ENCODE results near the gene CCND3.

The CCND3 gene

DNA sequence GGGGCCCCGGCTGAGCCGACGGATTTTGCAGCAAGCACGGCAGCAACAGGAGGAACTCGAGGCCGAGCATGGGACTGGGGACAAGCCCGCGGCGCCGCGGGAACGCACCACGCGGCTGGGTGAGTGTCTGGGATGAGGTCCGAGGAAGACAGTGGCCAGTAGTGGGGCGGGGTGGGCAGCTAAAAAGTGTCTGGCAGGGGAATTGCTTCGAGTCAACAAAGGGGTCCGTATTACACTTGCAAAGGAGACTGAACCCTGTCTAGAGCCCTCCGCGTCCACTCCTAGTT lies 20.0 kb downstream of the CCND3 start:
- DNase-seq (ENCODE audit: low read depth in 2 of 2) = no peak

DNA sequence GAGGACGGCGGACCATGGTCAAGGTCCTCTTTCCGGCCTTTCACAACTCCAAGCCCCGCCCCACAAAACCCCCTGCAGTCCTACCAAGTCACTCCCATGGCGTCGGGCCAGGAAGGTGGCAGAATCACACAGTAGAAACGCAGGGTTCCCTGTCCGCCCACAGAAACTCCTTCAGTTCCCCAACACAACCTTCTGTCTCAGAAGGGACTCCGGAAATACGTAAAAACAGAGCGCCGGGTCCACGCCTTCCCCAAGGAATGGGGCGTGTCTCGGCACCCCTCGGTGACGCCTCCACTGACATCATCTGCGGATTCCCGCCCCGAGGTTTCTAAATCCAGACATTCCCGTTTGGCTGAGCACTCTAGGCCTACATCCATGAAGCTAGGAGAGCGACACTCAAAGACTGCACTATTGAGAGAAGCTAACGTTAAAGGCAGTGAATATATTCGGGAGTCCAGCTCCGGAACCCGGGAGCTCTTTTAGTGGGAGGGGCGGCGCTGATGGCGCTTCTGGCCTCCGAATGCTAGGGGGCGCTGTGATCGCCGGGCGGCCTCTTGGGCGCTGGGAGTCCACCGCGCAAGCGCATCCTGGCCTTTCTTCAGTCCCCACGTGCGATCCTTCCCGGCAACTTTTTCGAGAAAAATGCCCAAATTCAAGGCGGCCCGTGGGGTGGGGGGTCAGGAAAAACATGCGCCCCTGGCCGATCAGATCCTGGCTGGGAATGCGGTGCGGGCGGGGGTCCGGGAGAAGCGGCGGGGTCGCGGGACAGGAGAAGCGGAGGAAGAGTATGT lies 20.5 kb downstream of the CCND3 start, which contains the start of the genes BYSL and MED20:
Gene BYSL (plus strand): TSS at position 579 of the 791 bp plus-strand sequence. CDS start 64 bp downstream, at position 643.
Gene MED20 (minus strand): TSS at position 219 of the 791 bp plus-strand sequence. CDS start 121 bp downstream, at position 98.
- peak; percentile 85 for DNase-seq (ENCODE audit: low read depth in 2 of 2)

DNA sequence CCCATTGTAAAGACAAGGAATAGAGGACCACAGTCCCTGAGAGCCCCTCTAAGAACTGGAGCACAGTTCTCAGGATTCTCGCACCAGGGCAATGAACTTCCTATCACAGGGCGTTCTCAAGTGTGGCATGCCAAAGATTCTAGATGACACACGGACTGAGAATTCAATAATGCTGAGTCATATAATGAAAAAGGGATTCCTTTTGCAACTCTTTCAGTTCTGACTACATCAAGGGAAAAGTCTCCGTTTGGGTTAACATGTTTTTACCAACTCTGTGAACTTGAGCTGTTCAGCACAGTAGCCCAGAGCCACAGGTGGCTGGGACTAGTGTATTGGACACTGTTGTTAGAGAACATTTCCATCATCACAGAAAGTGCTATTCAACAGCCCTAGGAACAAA lies 24.1 kb downstream of the CCND3 start:
- DNase-seq (ENCODE audit: low read depth in 2 of 2) = no peak

DNA sequence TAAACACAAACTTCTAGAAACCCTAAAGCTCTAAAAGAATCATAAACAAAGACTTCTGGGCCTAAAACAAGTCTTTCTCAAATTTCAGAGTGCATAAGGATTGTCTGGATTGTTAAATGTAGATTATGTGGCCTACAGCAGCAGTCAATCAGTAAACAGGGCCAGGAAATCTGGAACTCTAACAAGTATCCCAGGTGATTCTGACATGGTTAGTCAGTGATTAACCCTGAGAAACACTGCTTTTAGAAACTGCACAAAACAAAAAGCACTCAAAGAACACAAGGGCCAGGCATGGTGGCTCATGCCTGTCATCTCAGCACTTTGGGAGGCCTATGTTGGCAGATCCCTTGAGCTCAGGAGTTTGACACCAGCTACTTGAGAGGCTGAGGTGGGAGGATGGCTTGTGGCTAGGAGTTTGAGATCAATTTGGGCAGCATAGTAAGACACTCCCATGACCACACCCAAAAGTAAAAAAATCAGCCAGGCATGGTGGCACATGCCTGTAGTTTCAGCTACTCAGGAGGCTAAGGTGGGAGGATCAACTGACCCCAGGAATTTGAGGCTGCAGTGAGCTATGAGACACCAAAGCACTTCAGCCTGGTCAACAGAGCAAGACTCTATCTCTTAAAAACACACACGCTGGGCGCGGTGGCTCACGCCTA lies 26.6 kb downstream of the CCND3 start:
- no peak for DNase-seq (ENCODE audit: low read depth in 2 of 2)

DNA sequence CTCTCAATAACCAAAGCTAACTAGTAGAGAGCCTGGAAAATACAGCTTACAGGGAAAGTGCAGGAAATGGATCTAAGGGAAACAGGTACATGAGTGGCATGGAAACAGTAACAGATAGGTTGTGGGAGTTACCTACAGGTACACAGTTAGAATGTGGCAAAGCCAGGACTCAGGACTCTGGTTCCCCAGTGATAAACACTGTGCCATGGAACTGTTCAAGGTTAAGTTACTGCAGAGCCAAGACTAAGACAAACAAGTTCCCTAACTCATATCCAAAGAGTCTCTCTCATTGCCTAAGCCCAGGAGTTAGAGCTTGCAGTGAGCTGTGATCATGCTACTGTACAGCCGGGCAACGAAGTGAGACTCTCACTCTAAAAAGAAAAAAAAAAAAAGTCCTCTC lies 27.3 kb downstream of the CCND3 start:
- DNase-seq (ENCODE audit: low read depth in 2 of 2) = no peak

DNA sequence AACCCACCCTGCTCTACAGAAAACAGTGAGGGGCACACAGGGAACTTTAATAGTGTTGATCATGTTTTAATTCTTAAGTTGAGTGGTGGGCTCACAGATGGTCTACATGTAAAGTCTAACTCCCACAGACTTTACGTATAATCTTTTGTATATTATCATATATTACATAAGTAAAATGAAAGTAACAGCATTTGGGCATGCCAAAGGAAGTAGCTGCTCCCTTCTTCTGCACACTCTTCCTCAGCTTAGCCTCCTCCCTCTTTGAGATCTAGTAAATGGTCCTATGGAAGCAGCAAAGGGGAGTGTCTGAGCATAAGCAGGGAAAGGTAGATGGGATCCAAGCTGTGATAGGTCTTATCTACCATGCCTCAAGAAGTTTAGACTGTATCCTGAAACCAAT lies 31.9 kb downstream of the CCND3 start:
- no peak for DNase-seq (ENCODE audit: low read depth in 2 of 2)

DNA sequence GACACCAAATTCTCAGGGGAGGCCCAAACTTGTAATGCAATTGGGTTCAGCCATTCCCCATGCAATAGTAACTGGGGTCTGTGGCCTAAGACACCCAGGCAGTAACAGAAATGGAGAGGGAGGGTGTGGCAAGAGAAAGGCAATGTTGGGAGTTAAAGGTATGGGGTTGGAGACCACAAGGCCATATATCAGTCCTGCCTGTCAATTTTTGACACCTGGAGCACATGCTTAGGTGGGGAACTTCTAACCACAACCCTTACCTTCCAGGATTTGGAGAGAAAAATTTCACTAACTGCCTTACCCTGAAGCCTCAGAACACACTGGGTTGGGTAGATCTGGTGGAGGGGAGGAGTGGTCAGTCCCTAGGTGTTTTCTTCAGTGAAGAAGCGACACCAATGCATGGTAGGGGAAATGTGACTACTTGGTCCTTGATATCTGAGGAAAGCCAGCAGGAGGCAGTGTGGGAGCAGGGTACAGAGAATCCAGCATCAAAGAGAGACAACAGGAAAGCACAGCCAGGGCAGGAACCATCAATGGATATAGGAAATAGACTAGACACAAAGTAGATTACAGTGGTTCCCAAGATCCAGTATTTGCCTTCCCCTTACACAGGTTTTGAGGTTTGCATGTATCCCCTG lies 39.6 kb downstream of the CCND3 start:
- peak in 1 of 2 donors; percentile 18 for DNase-seq (ENCODE audit: low read depth in 2 of 2)

DNA sequence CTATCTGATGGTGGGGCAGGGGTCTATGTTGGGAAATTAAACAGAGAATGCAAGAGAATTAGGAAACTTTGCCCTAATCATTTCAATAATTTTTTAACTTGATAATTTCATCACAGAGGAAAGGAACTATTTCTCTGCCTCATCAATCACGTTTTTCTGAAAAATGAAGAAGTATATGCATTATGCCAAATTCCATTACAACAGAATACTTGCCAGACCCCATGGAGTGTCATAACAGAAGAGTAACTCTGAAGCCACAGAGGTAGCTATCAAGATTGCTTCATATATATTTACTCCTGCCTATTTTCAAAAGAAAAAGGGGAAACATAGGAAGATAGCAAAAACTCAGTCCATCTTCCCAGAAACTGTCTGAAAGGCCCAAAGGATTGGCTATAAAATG lies 40.7 kb downstream of the CCND3 start:
- DNase-seq (ENCODE audit: low read depth in 2 of 2) = no peak

DNA sequence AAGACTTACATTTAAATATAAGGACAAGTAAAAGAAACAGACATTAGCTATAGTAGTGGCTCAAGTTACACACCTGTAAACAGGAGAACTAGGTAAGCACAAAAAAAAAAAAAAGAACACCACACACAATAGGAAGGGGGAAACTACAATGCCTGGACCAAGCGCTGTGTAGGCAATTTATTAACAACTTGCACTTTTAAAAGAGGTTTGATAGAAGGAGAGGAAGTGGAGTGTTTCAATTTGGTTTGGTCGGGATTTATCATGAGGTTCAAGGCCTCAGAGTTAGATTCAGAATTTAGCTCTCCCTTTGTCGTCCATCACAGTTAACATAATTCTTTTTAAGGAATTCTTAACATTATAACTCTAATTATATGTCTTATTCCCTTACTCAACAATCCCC lies 45.3 kb downstream of the CCND3 start:
- DNase-seq (ENCODE audit: low read depth in 2 of 2) = no peak

DNA sequence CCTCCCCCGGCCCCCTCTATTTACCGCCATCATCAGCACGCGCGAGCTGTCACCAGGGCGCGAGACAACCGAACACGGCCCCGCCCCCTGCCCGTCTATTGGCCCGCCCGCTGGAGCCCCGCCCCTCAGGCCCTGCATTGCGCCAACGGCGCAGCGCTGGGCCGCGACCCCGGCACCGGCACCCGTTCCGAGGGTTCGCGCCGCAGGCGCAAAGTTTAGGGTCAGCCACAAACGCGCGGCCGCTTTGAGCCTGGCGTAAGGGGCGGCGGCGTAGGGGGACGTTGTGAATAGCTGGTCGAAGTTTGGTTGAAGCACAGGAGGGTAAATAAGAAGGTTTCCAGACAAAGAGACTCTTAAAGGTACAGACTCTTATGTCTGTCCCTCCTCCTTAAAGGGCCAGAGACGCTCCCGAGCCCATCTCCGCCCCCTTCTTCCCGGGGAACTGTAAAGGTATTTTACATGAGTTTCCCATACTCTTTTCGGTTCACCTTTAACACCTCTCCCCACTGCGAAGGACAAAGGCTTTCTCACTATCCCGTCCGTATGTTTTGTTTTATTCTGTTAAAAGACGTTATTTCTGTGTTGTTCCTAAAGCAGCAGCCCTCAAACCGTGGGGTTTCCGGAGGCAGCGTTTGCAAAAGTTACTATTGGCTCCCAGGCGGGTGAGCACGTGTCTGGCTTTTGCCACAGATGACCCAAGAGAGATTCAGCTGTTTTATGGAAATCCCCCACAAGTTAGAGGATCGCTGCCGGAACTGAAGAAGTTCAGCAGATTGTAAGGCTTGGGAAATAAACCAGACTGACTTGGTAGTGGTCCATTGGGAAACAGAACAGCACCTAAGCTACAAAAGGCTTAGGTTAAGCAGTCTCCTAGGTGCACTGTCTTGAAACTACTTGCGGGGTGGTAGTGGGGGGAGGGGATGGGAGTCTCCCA lies 46.0 kb downstream of the CCND3 start, which contains the start of gene USP49:
Gene USP49 (minus strand): TSS at position 76 of the 934 bp plus-strand sequence. CDS start 88,392 bp downstream, outside the sequence.
- peak; percentile 88 to 89 for DNase-seq (ENCODE audit: low read depth in 2 of 2)

DNA sequence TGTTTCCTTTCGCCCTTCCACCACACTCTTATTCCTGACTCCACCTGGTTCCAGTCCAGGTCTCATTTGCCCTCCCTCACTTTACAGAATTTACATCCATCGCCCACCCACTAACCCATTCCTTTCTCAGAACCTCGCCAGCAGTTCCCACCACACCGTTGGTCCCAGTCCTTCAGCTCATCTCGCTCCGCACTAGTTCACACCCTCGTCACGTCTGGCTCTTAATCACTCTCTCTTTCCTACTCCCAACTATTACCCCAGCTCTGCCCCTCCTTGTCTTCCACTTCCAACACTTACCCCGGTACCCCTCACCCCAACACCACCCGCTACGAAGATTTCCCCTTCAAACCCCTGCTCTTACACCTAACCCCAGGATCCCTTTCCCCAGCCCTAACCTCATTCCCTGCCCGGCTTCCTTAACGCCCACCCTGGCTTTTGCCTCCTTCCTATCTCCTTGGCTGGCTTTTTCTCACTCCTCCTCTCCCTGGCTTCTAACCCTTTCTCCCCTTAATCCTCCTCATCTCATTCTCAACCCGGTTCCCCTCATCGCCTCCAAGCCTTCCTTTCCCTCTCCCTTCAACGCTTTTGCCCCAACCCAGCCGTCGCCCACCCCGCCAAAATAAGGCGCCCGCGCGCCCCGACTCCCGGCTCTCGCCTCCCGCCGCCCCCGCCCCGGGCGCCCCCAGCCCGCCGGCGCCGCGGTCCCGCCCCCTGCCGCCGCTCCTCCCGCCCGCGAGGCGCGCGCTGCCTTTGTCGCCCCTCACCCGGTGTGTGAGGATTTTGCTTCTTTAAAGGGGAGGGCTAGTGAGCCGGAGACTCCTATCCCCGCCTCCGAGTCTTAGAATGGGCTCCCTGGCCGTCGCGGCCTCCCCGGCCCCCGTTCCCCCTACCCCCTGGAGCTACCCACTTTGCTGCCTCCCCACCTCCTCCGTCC lies 47.0 kb downstream of the CCND3 start:
- peak in 1 of 2 donors; percentile 4 for DNase-seq (ENCODE audit: low read depth in 2 of 2)

DNA sequence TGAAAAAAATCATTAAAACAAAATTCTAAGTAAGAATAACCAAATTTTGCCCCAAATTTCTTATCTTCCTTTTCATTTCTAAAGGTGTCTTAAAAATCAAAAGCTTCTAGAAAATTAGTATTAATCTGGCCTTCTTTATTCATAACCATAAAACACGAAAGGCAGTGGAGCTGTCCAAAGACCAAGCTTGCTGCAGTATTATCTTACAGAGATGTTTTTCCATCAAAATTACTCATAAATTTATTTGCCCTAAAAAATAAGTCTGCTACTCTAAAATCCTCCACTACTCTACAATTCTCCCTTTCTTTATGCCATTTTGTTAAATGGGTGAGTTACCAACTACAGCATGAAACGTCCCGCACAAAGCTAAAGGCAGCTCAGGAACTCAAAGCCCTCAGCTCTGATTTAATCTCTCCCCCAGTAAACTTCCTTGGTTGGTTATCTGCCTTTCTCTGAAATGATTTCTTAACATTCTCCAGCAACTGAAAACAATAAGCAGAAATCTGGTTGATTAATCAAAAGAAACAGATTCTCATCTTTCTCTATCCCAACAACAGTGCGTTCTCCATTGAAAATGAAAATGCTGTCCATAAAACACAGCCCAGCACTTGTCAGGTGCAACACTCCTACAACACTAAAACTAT lies 48.6 kb downstream of the CCND3 start:
- no peak for DNase-seq (ENCODE audit: low read depth in 2 of 2)

DNA sequence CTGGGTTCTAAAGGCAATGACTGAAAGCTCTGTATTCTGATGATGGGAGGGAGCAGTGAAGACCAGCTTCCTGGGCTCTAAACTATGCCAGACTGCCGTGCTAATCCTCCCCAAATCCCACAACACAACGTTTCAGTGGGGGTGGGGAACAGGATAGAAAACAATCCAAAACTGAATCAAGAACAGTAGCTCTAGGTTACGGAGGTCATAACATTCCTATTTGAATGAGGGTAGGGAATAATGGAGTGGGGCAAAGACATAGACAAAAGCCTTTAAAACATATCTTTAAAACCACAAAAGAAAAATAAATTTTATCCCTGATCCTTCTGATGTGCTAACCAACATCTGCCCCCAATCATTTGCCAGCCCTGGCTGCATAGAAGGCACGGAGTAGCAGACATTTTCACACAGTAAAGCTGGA lies 54.3 kb downstream of the CCND3 start:
- no peak for DNase-seq (ENCODE audit: low read depth in 2 of 2)

DNA sequence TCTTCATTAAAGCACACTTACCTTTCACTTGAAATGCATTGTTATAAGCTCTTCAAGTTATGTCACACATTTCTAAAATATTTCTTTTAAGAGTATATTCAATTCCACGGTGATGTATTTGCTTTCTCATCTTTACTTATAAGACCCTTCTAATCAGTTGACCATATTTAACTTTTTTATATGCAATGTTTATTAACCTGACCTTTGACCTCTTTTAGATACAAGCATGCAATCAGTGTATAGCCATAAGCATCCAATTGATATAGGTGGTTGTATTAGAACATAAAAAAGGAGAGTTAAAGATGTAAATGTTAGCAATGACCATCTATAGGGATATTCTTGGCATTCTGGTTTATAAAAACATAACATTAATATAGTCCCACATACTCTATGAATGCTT lies 55.7 kb downstream of the CCND3 start:
- DNase-seq (ENCODE audit: low read depth in 2 of 2) = no peak

DNA sequence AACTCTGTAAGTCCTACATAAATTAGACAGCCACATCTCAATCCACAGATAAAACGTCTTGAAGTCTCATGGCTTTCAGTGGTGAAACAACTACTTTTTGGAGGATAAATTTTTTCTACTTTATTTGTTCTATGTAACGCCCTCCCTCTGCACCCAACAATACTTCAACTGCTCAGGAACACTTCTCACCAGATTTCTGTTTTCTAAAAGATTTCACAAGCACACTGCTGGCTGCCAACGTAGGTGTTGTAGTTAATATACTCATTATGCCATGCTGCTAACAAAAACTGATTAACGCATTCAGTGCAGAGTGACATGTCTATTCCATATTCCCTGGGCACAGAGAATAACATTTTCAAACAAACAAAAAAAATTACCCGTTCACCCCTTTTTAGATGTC lies 56.7 kb downstream of the CCND3 start:
- DNase-seq (ENCODE audit: low read depth in 2 of 2) = no peak

Data from stimulated activated CD8-positive, alpha-beta memory T cell treated with anti-CD3 and anti-CD28 coated beads, Interleukin-15, amount 100 ng/mL, for 48 hours (primary cell).